Activated gamma-delta T cell treated with Interleukin-2 at 50 U/mL for 16 hours (primary cell): ENCODE results near the gene MOB3B.

Source experiments
- DNase-seq: peaks from one replicate; pipeline ENCODE4 v3.0.0-alpha.2; 2020

MOB3B gene

GRCh38 chr9:27414220-27414761, 115.3 kb downstream of the MOB3B start:
- DNase-seq = no peak

GRCh38 chr9:27413511-27414219, 115.9 kb downstream of the MOB3B start:
- no peak for DNase-seq

GRCh38 chr9:27412963-27413362, 116.7 kb downstream of the MOB3B start:
- DNase-seq = no peak

GRCh38 chr9:27412081-27412480, 117.5 kb downstream of the MOB3B start:
- no peak for DNase-seq

GRCh38 chr9:27408482-27408881, 121.1 kb downstream of the MOB3B start:
- no peak for DNase-seq

GRCh38 chr9:27408001-27408400, 121.6 kb downstream of the MOB3B start:
- DNase-seq = no peak

GRCh38 chr9:27407491-27407890, 122.1 kb downstream of the MOB3B start:
- DNase-seq = no peak

- DNase-seq = no peak
Observed at GRCh38 chr9:27404661-27405060, 125.0 kb downstream of the MOB3B start.

GRCh38 chr9:27402626-27403025, 127.0 kb downstream of the MOB3B start:
- DNase-seq = no peak

GRCh38 chr9:27400334-27400880, 129.2 kb downstream of the MOB3B start:
- no peak for DNase-seq

- DNase-seq = no peak
Observed at GRCh38 chr9:27398982-27399653, 130.5 kb downstream of the MOB3B start.

- DNase-seq = no peak
Observed at GRCh38 chr9:27396495-27396894, 133.1 kb downstream of the MOB3B start.

- no peak for DNase-seq
Observed at GRCh38 chr9:27395484-27395921, 134.1 kb downstream of the MOB3B start.

GRCh38 chr9:27394826-27395201, 134.8 kb downstream of the MOB3B start:
- DNase-seq = no peak

GRCh38 chr9:27394154-27394825, 135.3 kb downstream of the MOB3B start:
- DNase-seq = no peak

GRCh38 chr9:27393054-27393846, 136.4 kb downstream of the MOB3B start:
- no peak for DNase-seq

- no peak for DNase-seq
Observed at GRCh38 chr9:27392451-27392850, 137.2 kb downstream of the MOB3B start.

- no peak for DNase-seq
Observed at GRCh38 chr9:27391040-27391895, 138.3 kb downstream of the MOB3B start.

- DNase-seq = no peak
Observed at GRCh38 chr9:27388150-27388549, 141.5 kb downstream of the MOB3B start.

- DNase-seq = no peak
Observed at GRCh38 chr9:27387722-27388121, 141.9 kb downstream of the MOB3B start.

GRCh38 chr9:27386571-27387091, 143.0 kb downstream of the MOB3B start:
- no peak for DNase-seq
